GM18951 (cell line): Measurements from ENCODE around the gene OR8D2.

ENCODE experiments used
- POLR2A ChIP-seq: IDR thresholded peaks from 4 replicates; pipeline ENCODE4 v1.6.1; 2011; ENCODE audit warnings: mild to moderate bottlenecking; ENCODE audit not compliant: insufficient read length, insufficient read depth; ENCODE audit errors: extremely low read depth
- in situ Hi-C: fragments of 300-500 bp; cut with MboI; formaldehyde crosslinking; loops from one replicate; pipeline ENCODE4 v1.12.0; 2022; ENCODE audit warnings: low sequenced_read_pairs, mixed read lengths, inconsistent platforms; ENCODE audit not compliant: unreplicated experiment

Gene OR8D2

GRCh38 chr11:124311670-124312069 lies 8.3 kb downstream of the OR8D2 start:
- in situ Hi-C loops = no loop called here
- no peak for TF ChIP-seq POLR2A

GRCh38 chr11:124311269-124311668 lies 8.7 kb downstream of the OR8D2 start:
- in situ Hi-C loops = no loop called here
- no peak for TF ChIP-seq POLR2A

- no peak for TF ChIP-seq POLR2A
- in situ Hi-C loops = no loop called here
Observed at GRCh38 chr11:124310721-124311120, 9.3 kb downstream of the OR8D2 start.

- no peak for TF ChIP-seq POLR2A
- in situ Hi-C loops = no loop called here
Observed at GRCh38 chr11:124307093-124307492, 12.9 kb downstream of the OR8D2 start.

GRCh38 chr11:124302347-124303125 lies 17.5 kb downstream of the OR8D2 start:
- no peak for TF ChIP-seq POLR2A
- in situ Hi-C loops = no loop called here

- in situ Hi-C loops = no loop called here
- no peak for TF ChIP-seq POLR2A
Observed at GRCh38 chr11:124301548-124301947, 18.4 kb downstream of the OR8D2 start.

GRCh38 chr11:124297921-124298320 lies 22.1 kb downstream of the OR8D2 start:
- TF ChIP-seq POLR2A = no peak

GRCh38 chr11:124296016-124296415 lies 24.0 kb downstream of the OR8D2 start:
- in situ Hi-C loops = no loop called here
- TF ChIP-seq POLR2A = no peak

More at GRCh38 chr11:124297921-124298320, 22.1 kb downstream of the OR8D2 start:
- in situ Hi-C loops = no loop called here

GRCh38 chr11:124294687-124295086 lies 25.3 kb downstream of the OR8D2 start:
- in situ Hi-C loops = no loop called here
- no peak for TF ChIP-seq POLR2A

- TF ChIP-seq POLR2A = no peak
- in situ Hi-C loops = no loop called here
Observed at GRCh38 chr11:124285610-124286344, 34.2 kb downstream of the OR8D2 start.

GRCh38 chr11:124278261-124278660 lies 41.7 kb downstream of the OR8D2 start:
- no peak for TF ChIP-seq POLR2A
- in situ Hi-C loops = no loop called here

GRCh38 chr11:124277804-124278203 lies 42.2 kb downstream of the OR8D2 start:
- no peak for TF ChIP-seq POLR2A

GRCh38 chr11:124277207-124277606 lies 42.8 kb downstream of the OR8D2 start:
- in situ Hi-C loops = no loop called here
- no peak for TF ChIP-seq POLR2A

More at GRCh38 chr11:124277804-124278203, 42.2 kb downstream of the OR8D2 start:
- in situ Hi-C loops = no loop called here

GRCh38 chr11:124276081-124276480 lies 43.9 kb downstream of the OR8D2 start:
- TF ChIP-seq POLR2A = no peak
- in situ Hi-C loops = no loop called here
